IMR-90 (cell line): Measurements from ENCODE around the gene RNF212. TPM values are rescaled to one million over a fixed set of nuclear protein-coding genes. Genes with fewer than 3 reads are reported as not detected.

Experiments
- ATAC-seq: fragments of 200-7000 bp; cut with Tn5 transposase; 2 replicates; pipeline ENCODE4 v1.9.1; 2020; ENCODE audit warnings: low read depth, mild to moderate bottlenecking, moderate library complexity
- BruUV-seq: library from RNA; stranded (reverse); fragments of 400-500 nt; replicated peaks from 2 replicates; lab custom pipeline; 2021; lab: Mats Ljungman, UMichigan
- CTCF ChIA-PET: fragments of 300-600 bp; formaldehyde crosslinking; extraction: SDS; loops from one replicate; lab custom pipeline; 2021; ENCODE audit warnings: antibody characterized with exemption; lab: Yijun Ruan, JAX
- POLR2A ChIA-PET: fragments of 300-600 bp; sonication (Branson Sonifier 250); formaldehyde crosslinking; loops from one replicate; lab custom pipeline; 2022; ENCODE audit warnings: antibody characterized with exemption; ENCODE audit not compliant: unreplicated experiment; lab: Charles Lee
- DNase-seq: peaks from one replicate; pipeline ENCODE4 v3.0.0; 2013
- H2AFZ ChIP-seq: replicated peaks from 2 replicates; pipeline ENCODE3; 2013; ENCODE audit warnings: low read length, mild to moderate bottlenecking; ENCODE audit not compliant: poor library complexity
- H2AK5ac ChIP-seq: 2 replicates; pipeline ENCODE4 v1.6.1; 2013; ENCODE audit warnings: low read depth, low read length, inconsistent platforms
- H2AK9ac ChIP-seq: replicated peaks from 2 replicates; pipeline ENCODE3; 2013; ENCODE audit warnings: mild to moderate bottlenecking, low read depth, low read length, moderate library complexity; ENCODE audit not compliant: poor library complexity
- H2BK120ac ChIP-seq: 2 replicates; pipeline ENCODE4 v1.6.1; 2013; ENCODE audit warnings: low read depth, low read length, inconsistent platforms
- H2BK15ac ChIP-seq: 3 replicates; pipeline ENCODE4 v1.6.1; 2013; ENCODE audit warnings: low read depth, low read length, inconsistent platforms
- H2BK20ac ChIP-seq: 2 replicates; pipeline ENCODE4 v1.6.1; 2013; ENCODE audit warnings: low read depth, mild to moderate bottlenecking, inconsistent platforms, low read length, moderate library complexity
- H2BK5ac ChIP-seq: 2 replicates; pipeline ENCODE4 v1.6.1; 2013; ENCODE audit warnings: mild to moderate bottlenecking, low read depth, low read length, inconsistent platforms; ENCODE audit not compliant: poor library complexity, severe bottlenecking
- H3K14ac ChIP-seq: replicated peaks from 2 replicates; pipeline ENCODE4 v1.6.1; 2013; ENCODE audit warnings: low read depth, low read length, inconsistent platforms
- H3K18ac ChIP-seq: 2 replicates; pipeline ENCODE4 v1.6.1; 2013; ENCODE audit warnings: low read depth, low read length, control low read depth
- H3K23ac ChIP-seq: 2 replicates; pipeline ENCODE4 v1.6.1; 2013; ENCODE audit warnings: low read depth, low read length, inconsistent platforms
- H3K27ac ChIP-seq: 2 replicates; pipeline ENCODE4 v1.5.1; 2013; ENCODE audit warnings: mild to moderate bottlenecking, control low read depth, low read length; ENCODE audit not compliant: insufficient read depth
- H3K27me3 ChIP-seq: 2 replicates; pipeline ENCODE4 v1.6.1; 2013; ENCODE audit warnings: low read length; ENCODE audit not compliant: control insufficient read depth, insufficient read depth
- H3K36me3 ChIP-seq: 2 replicates; pipeline ENCODE4 v1.6.1; 2013; ENCODE audit warnings: low read length, mixed read lengths; ENCODE audit not compliant: control insufficient read depth, insufficient read depth
- H3K4ac ChIP-seq: 2 replicates; pipeline ENCODE4 v1.6.1; 2013; ENCODE audit warnings: low read depth, low read length, inconsistent platforms
- H3K4me1 ChIP-seq: 2 replicates; pipeline ENCODE4 v1.6.1; 2013; ENCODE audit warnings: low read length, mixed read lengths; ENCODE audit not compliant: control insufficient read depth, insufficient read depth
- H3K4me2 ChIP-seq: 2 replicates; pipeline ENCODE4 v1.6.1; 2013; ENCODE audit warnings: low read depth, mild to moderate bottlenecking, control low read depth, low read length, moderate library complexity
- H3K4me3 ChIP-seq: 2 replicates; pipeline ENCODE4 v1.5.1; 2013; ENCODE audit warnings: low read depth, mild to moderate bottlenecking, control low read depth, low read length, moderate library complexity; ENCODE audit not compliant: insufficient read depth
- H3K56ac ChIP-seq: 2 replicates; pipeline ENCODE4 v1.6.1; 2013; ENCODE audit warnings: low read length, inconsistent platforms; ENCODE audit not compliant: insufficient read depth; ENCODE audit errors: extremely low read depth
- H3K79me1 ChIP-seq, 2 experiments: 2 replicates each; pipeline ENCODE4 v1.6.1; 2013; ENCODE audit warnings: low read length in 2 of 2, inconsistent platforms in 1 of 2, low read depth in 1 of 2
- H3K9ac ChIP-seq: 2 replicates; pipeline ENCODE4 v1.6.1; 2013; ENCODE audit warnings: low read depth, low read length, control low read depth
- H3K9me1 ChIP-seq: 2 replicates; pipeline ENCODE4 v1.6.1; 2013; ENCODE audit warnings: low read length, inconsistent platforms; ENCODE audit not compliant: insufficient read depth
- H3K9me3 ChIP-seq: 2 replicates; pipeline ENCODE4 v1.6.1; 2013; ENCODE audit warnings: low read length; ENCODE audit not compliant: control insufficient read depth, insufficient read depth
- H4K20me1 ChIP-seq: 2 replicates; pipeline ENCODE4 v1.6.1; 2013; ENCODE audit warnings: low read length, inconsistent platforms; ENCODE audit not compliant: insufficient read depth
- H4K5ac ChIP-seq: 2 replicates; pipeline ENCODE4 v1.6.1; 2013; ENCODE audit warnings: mild to moderate bottlenecking, low read depth, low read length, control low read depth
- H4K8ac ChIP-seq, 2 experiments: 2 replicates each; pipeline ENCODE4 v1.6.1; 2013; ENCODE audit warnings: low read depth in 2 of 2, low read length in 2 of 2, control low read depth in 1 of 2, inconsistent platforms in 1 of 2
- H4K91ac ChIP-seq: 2 replicates; pipeline ENCODE4 v1.6.1; 2013; ENCODE audit warnings: low read depth, low read length, inconsistent platforms; ENCODE audit not compliant: insufficient read depth
- BHLHE40 ChIP-seq: fragments of 150-350 bp; IDR thresholded peaks from 2 replicates; pipeline ENCODE4 v1.6.1; 2016; ENCODE audit warnings: mild to moderate bottlenecking, low read depth, low read length
- FOS ChIP-seq: fragments of 150-350 bp; IDR thresholded peaks from 2 replicates; pipeline ENCODE4 v1.6.1; 2016; ENCODE audit warnings: low read depth, low read length
- MAFK ChIP-seq: IDR thresholded peaks from 2 replicates; pipeline ENCODE4 v1.6.1; 2012; ENCODE audit warnings: low read depth, low read length, improper control_type of control experiment
- MAZ ChIP-seq: IDR thresholded peaks from 2 replicates; pipeline ENCODE4 v1.6.1; 2012; ENCODE audit warnings: low read depth, mild to moderate bottlenecking, low read length, improper control_type of control experiment, moderate library complexity, borderline replicate concordance
- MXI1 ChIP-seq: IDR thresholded peaks from 2 replicates; pipeline ENCODE4 v1.6.1; 2012; ENCODE audit warnings: low read depth, mild to moderate bottlenecking, low read length, moderate library complexity, borderline replicate concordance
- RCOR1 ChIP-seq: IDR thresholded peaks from 2 replicates; pipeline ENCODE4 v1.6.1; 2012; ENCODE audit warnings: mild to moderate bottlenecking, low read length, improper control_type of control experiment; ENCODE audit not compliant: insufficient replicate concordance
- RFX5 ChIP-seq: IDR thresholded peaks from 2 replicates; pipeline ENCODE4 v1.8.0; 2012; ENCODE audit warnings: low read depth, mild to moderate bottlenecking, low read length, moderate library complexity
- SMC3 ChIP-seq: fragments of 150-350 bp; IDR thresholded peaks from 2 replicates; pipeline ENCODE4 v1.6.1; 2016; ENCODE audit warnings: low read depth, mild to moderate bottlenecking, antibody characterized with exemption, low read length, moderate library complexity
- WGBS, 2 experiments: methylation state at CpG; one replicate each; pipeline versions ENCODE4 v1.1.5 to v1.1.7; 2013; ENCODE audit warnings: missing lambda C conversion rate in 2 of 2; ENCODE audit not compliant: insufficient read length in 1 of 2; ENCODE audit errors: extremely low coverage in 2 of 2; 5-methylcytosine and 5-hydroxymethylcytosine counted together
- dilution Hi-C: fragments of 300-500 bp; cut with HindIII; formaldehyde crosslinking; loops from one replicate; pipeline ENCODE4 v1.14.3; 2018; ENCODE audit warnings: low sequenced_read_pairs; ENCODE audit not compliant: unreplicated experiment
- in situ Hi-C: fragments of 300-500 bp; cut with MboI; formaldehyde crosslinking; loops from 3 replicates; pipeline ENCODE4 v1.14.3; 2019; ENCODE audit warnings: low sequenced_read_pairs, inconsistent platforms, mixed read lengths
- intact Hi-C: fragments of 100-400 bp; cut with micrococcal nuclease; formaldehyde crosslinking; loops from 2 replicates; pipeline ENCODE4 v1.10.0; 2022
- polyA plus RNA-seq, 3 experiments: library from polyadenylated mRNA; depleted of rRNA; stranded (reverse); fragments of >200 nt; gene quantifications; 2 replicates each; pipeline ENCODE4 v1.2.3, GENCODE V29; 2012; ENCODE audit warnings: low replicate concordance in 1 of 3
- total RNA-seq: library from RNA; depleted of rRNA; stranded (reverse); fragments of >200 nt; gene quantifications from 2 replicates; pipeline ENCODE4 v1.2.3, GENCODE V29; 2012
- TF ChIP-seq, protein P1 (sequence below): fragments of 150-350 bp; IDR thresholded peaks from 2 replicates; pipeline ENCODE4 v1.6.1; 2016; ENCODE audit warnings: low read depth, mild to moderate bottlenecking, low read length, moderate library complexity, borderline replicate concordance
- TF ChIP-seq, protein P2 (sequence below): fragments of 150-350 bp; IDR thresholded peaks from 2 replicates; pipeline ENCODE4 v1.6.1; 2017; ENCODE audit warnings: mild to moderate bottlenecking, antibody characterized with exemption, low read length, low read depth

Gene RNF212
- total and polyA plus RNA-seq, 2 of the 4 experiments (the other 2 are of a cell fraction): under 0.01 to 0.51 TPM

DNA sequence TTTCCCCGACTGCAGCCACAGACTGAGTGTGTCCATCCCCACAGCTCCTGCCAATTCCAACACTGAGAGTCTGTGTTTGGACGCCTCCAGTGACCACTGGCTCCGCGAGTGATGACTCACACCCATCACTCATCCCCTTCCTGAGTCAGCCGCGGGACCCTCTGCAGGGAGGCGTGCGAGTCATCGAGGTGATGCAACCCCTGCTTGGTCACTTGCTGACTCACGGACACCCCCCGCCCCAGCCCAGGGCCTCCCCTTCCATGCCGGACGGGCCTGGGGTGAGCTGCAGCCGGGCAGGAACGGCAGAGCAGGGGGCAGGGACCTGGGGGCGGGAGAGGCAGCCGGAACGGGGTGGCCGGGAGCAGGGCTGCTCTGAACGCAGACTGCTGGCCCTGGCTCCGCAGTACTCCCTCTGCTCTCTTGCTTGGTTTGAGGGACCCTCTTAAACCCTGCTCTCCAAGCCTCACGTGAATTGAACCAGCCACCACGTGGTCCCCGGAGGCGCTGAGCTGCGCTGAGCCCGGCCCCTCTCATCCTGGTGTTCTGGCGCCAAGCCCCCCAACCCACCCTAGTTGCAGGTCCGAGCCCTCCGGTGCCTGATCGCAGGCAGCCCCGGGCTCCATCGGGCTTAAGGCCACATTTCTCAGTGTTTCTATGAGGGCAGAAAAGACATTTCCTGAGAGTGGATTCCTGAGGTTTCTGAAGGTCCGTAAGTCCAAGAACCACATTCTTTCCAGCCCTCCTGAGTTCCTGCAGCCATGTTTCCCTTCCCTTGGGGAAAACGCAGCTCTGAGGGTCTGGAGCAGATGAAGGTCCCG is 69.5 kb downstream of the RNF212 start (continued):
- TF ChIP-seq, protein P1, sequence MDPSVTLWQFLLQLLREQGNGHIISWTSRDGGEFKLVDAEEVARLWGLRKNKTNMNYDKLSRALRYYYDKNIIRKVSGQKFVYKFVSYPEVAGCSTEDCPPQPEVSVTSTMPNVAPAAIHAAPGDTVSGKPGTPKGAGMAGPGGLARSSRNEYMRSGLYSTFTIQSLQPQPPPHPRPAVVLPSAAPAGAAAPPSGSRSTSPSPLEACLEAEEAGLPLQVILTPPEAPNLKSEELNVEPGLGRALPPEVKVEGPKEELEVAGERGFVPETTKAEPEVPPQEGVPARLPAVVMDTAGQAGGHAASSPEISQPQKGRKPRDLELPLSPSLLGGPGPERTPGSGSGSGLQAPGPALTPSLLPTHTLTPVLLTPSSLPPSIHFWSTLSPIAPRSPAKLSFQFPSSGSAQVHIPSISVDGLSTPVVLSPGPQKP: no peak
- TF ChIP-seq MXI1: peak; percentile 35; the same call in 1 of the 2 replicates

DNA sequence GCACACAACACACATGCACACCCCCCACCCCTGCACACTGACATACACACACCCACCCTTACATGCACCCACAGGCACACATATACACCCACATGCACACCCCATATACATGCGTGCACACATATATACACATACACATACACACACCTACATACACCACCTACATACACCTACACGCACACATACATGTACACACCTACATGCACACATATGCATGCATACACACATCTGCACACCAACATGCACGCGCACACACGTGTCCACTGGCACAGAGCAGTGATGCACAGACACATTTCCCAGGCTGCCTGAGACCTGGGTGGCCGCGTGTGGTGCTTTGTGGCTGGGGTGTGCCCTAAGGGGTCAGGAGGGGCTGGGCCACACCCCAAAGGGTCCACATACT is 70.2 kb downstream of the RNF212 start:
- Histone ChIP-seq H2AK9ac (peak overlapping the region; percentile 77), H2BK120ac (peak overlapping the region; percentile 49), H3K79me1 (no peaks in the 10 kb centered on the region; a peak in 1 of 4 replicates), H4K5ac (no peak overlapping the region), H2AFZ (peak overlapping the region; percentile 88), H3K14ac (peak overlapping the region; percentile 50; the same call in 1 of the 2 replicates), H3K4ac (peak overlapping the region; percentile 73), H2AK5ac (peak overlapping the region; percentile 97), H3K23ac (no peak overlapping the region), H2BK20ac (peak overlapping the region; percentile 30), H3K27ac (peak overlapping the region; percentile 70), H3K4me3 (no peak overlapping the region), H3K9ac (no peak overlapping the region; the same call in 1 of the 2 replicates), H3K18ac (no peak overlapping the region), H3K9me3 (no peaks in the 10 kb centered on the region), H3K4me2 (peak overlapping the region; percentile 12), H4K8ac (peak overlapping the region; percentile 18 to 50; a peak in 2 of 4 replicates), H3K36me3 (no peaks in the 10 kb centered on the region), H2BK5ac (peak overlapping the region; percentile 47), H4K20me1 (peaks cover 5% of the 10 kb centered on the region), H2BK15ac (peak overlapping the region; percentile 35; the same call in 1 of the 3 replicates), H3K4me1 (peaks cover 49% of the 10 kb centered on the region), H3K9me1 (peaks cover 30% of the 10 kb centered on the region), H3K27me3 (no peaks in the 10 kb centered on the region), H3K56ac (0 out of 2 replicates have a peak overlapping the region, but pooled peaks have one; percentile 44), H4K91ac (peak overlapping the region; percentile 74)
- no CpG with 5 or more reads among the region's 7 CpGs for WGBS, 2 experiments
- ChIA-PET POLR2A (no interaction called here), CTCF (no interaction called here)
- dilution Hi-C loops (no loop called here), intact Hi-C loops (no loop called here), in situ Hi-C loops (no loop called here)
- ATAC-seq: no peak
- no peak for DNase-seq
- TF ChIP-seq MAZ (no peak), BHLHE40 (no peak), MAFK (no peak), FOS (no peak), RCOR1 (no peak), SMC3 (no peak), MXI1 (no peak), RFX5 (no peak)
- TF ChIP-seq, protein P2, sequence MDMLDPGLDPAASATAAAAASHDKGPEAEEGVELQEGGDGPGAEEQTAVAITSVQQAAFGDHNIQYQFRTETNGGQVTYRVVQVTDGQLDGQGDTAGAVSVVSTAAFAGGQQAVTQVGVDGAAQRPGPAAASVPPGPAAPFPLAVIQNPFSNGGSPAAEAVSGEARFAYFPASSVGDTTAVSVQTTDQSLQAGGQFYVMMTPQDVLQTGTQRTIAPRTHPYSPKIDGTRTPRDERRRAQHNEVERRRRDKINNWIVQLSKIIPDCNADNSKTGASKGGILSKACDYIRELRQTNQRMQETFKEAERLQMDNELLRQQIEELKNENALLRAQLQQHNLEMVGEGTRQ: no peak
- TF ChIP-seq, protein P1: no peak
- BruUV-seq: no TSS peak
